ENCODE data around the gene ELOVL1.

GRCh38 chr1:43354471-43354870, 13.3 kb downstream of the ELOVL1 start:
- no peak for TF ChIP-seq CTCF (conservative IDR thresholded peaks at IDR 0.05; ENCODE audit: low read depth in 2 of 2)
- TF ChIP-seq EZH2phosphoT487 (IDR thresholded peaks at IDR 0.05; ENCODE audit: unreplicated experiment) = no peak
- TF ChIP-seq POLR2AphosphoS5 (IDR thresholded peaks at IDR 0.05; ENCODE audit: low read depth) = no peak
- no peak for TF ChIP-seq JUNB (IDR thresholded peaks at IDR 0.05; ENCODE audit: unreplicated experiment)
- TF ChIP-seq EZH2 (IDR thresholded peaks at IDR 0.05; ENCODE audit: low read depth, unreplicated experiment) = no peak
- TF ChIP-seq ZNF462 (CRISPR knock-in tag; IDR thresholded peaks at IDR 0.05) = no peak
- no peak for TF ChIP-seq CREB1 (CRISPR knock-in tag; IDR thresholded peaks at IDR 0.05; ENCODE audit: low read depth)
- TF ChIP-seq REST (IDR thresholded peaks at IDR 0.05; ENCODE audit: unreplicated experiment) = no peak
- no peak for TF ChIP-seq STAT1 (IDR thresholded peaks at IDR 0.05; ENCODE audit: unreplicated experiment)

Measured in GM23338 (cell line).